K562 (cell line): ENCODE results near the gene GLIS2. TPM values are rescaled to one million over a fixed set of nuclear protein-coding genes. Genes with fewer than 3 reads are reported as not detected.

ENCODE experiments used
- ARNT ChIP-seq, 2 experiments: fragments of 450-650 bp; IDR thresholded peaks; 2 replicates each; pipeline ENCODE4 v1.6.1; 2016; ENCODE audit warnings: mild to moderate bottlenecking in 1 of 2
- ETV5 ChIP-seq: sonication (generic); formaldehyde crosslinking; IDR thresholded peaks from 2 replicates; pipeline ENCODE4 v1.4.0; 2020; ENCODE audit warnings: low read depth, mild to moderate bottlenecking, missing genetic modification reagents
- MTF1 ChIP-seq: fragments of 250-450 bp; sonication (Bioruptor Pico); IDR thresholded peaks from 2 replicates; pipeline ENCODE4 v1.9.0; 2021; ENCODE audit warnings: moderate library complexity, mild to moderate bottlenecking, inconsistent platforms, borderline replicate concordance
- POLR2B ChIP-seq: fragments of 450-650 bp; IDR thresholded peaks from 2 replicates; pipeline ENCODE4 v1.6.1; 2018; ENCODE audit warnings: low read depth; ENCODE audit not compliant: partially characterized antibody
- RB1 ChIP-seq: fragments of 450-650 bp; IDR thresholded peaks from 2 replicates; pipeline ENCODE4 v1.6.1; 2017; ENCODE audit warnings: low read depth, mild to moderate bottlenecking
- RFX1 ChIP-seq: fragments of 450-650 bp; IDR thresholded peaks from 2 replicates; pipeline ENCODE4 v1.6.1; 2016; ENCODE audit warnings: mild to moderate bottlenecking, moderate library complexity
- RNF2 ChIP-seq: sonication (generic); IDR thresholded peaks from 2 replicates; pipeline ENCODE4 v1.6.1; 2016
- SUPT5H ChIP-seq: fragments of 450-650 bp; IDR thresholded peaks from 2 replicates; pipeline ENCODE4 v1.6.1; 2016
- THRAP3 ChIP-seq: fragments of 450-650 bp; IDR thresholded peaks from 2 replicates; pipeline ENCODE4 v1.6.1; 2016; ENCODE audit warnings: mild to moderate bottlenecking, inconsistent platforms, borderline replicate concordance
- polyA plus RNA-seq, 8 experiments: library from polyadenylated mRNA; depleted of rRNA in 4 of 8; stranded (reverse) in 5 of 8; unstranded in 3 of 8; fragments of >200 nt; fragmentation: Nextera tagmentation in 2 of 8; fragmentation: Illumina TruSeq in 1 of 8; extraction: Ambion mirVana in 2 of 8; extraction: Trizol in 1 of 8; gene quantifications; 2 replicates each; pipeline versions ENCODE4 v1.2.1 to v1.2.3, GENCODE V29; 2011 to 2014; ENCODE audit warnings: inconsistent platforms in 1 of 8, missing spikeins in 1 of 8
- total RNA-seq, 7 experiments: library from RNA; depleted of rRNA in 6 of 7; stranded (reverse); fragments of >200 nt in 6 of 7; fragmentation: Illumina TruSeq in 2 of 7; extraction: Trizol in 2 of 7; gene quantifications; 2 replicates each; pipeline versions ENCODE4 v1.2.1 to v1.2.3, GENCODE V29; 2011 to 2021; ENCODE audit warnings: low replicate concordance in 1 of 7
- TF ChIP-seq, protein P1 (sequence below): fragments of 450-650 bp; IDR thresholded peaks from 2 replicates; pipeline ENCODE4 v1.7.0; 2016; ENCODE audit warnings: borderline replicate concordance
- TF ChIP-seq, protein P2 (sequence below): fragments of 250-450 bp; sonication (Bioruptor Pico); IDR thresholded peaks from 2 replicates; pipeline ENCODE4 v1.5.0; 2021
- TF ChIP-seq, protein P3 (sequence below): fragments of 250-450 bp; sonication (Bioruptor Pico); IDR thresholded peaks from 2 replicates; pipeline ENCODE4 v1.9.0; 2021; ENCODE audit warnings: mild to moderate bottlenecking, inconsistent platforms

GLIS2 gene
- total and polyA plus RNA-seq, 9 of the 15 experiments (the other 6 are each of a cell fraction or from before 2014, with no cell fraction given), result 0.10 to 9.0 (median 0.57) TPM

DNA sequence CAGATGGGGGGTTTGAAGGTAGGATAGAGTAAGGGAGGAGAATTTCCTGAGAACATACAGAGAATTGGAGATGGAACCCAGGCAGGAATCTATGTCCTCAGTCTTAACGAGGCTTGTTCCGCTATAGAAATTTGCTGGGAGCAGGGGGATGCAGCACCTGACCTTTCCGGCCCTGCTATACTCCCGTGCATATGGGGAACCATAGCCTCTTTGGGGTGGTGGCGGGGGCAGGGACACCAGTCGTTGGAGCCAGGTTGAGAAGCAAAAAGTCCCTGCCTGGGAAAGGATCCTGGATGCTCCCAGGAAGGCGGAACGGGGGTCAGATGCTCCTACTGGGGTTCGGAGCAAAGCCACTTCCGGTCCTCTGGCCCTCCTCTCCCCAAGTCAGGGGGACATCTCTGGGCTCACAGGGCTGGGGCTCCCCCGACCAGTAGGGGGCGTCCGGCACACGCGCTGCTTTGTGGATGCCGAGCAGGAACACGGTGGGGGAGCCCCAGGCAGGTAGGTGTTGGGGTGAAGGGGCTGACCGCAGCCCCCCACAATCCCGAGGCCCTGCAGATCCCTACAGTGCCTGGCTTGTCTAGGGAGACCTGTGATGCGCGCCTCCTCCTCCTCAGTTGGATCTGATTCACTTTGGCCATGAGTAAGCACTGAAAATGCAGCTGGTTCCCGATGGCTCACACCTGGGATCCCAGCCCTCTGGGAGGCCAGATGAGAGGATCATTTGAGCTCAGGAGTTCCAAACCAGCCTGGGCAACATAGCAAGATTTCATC lies 27.5 kb upstream of the GLIS2 start (continued):
- TF ChIP-seq ARNT (IDR thresholded peaks at IDR 0.05) (no peak), RB1 (peak; percentile 47; the same call in 1 of the 2 replicates), RFX1 (no peak), POLR2B (no peak), ETV5 (CRISPR knock-in tag) (no peak), MTF1 (CRISPR knock-in tag) (no peak), THRAP3 (no peak), RNF2 (no peak), SUPT5H (no peak)
- TF ChIP-seq, protein P1, sequence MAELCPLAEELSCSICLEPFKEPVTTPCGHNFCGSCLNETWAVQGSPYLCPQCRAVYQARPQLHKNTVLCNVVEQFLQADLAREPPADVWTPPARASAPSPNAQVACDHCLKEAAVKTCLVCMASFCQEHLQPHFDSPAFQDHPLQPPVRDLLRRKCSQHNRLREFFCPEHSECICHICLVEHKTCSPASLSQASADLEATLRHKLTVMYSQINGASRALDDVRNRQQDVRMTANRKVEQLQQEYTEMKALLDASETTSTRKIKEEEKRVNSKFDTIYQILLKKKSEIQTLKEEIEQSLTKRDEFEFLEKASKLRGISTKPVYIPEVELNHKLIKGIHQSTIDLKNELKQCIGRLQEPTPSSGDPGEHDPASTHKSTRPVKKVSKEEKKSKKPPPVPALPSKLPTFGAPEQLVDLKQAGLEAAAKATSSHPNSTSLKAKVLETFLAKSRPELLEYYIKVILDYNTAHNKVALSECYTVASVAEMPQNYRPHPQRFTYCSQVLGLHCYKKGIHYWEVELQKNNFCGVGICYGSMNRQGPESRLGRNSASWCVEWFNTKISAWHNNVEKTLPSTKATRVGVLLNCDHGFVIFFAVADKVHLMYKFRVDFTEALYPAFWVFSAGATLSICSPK, result no peak
- TF ChIP-seq, protein P2, sequence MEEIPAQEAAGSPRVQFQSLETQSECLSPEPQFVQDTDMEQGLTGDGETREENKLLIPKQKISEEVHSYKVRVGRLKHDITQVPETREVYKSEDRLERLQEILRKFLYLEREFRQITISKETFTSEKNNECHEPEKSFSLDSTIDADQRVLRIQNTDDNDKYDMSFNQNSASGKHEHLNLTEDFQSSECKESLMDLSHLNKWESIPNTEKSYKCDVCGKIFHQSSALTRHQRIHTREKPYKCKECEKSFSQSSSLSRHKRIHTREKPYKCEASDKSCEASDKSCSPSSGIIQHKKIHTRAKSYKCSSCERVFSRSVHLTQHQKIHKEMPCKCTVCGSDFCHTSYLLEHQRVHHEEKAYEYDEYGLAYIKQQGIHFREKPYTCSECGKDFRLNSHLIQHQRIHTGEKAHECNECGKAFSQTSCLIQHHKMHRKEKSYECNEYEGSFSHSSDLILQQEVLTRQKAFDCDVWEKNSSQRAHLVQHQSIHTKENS, result no peak
- TF ChIP-seq, protein P3, sequence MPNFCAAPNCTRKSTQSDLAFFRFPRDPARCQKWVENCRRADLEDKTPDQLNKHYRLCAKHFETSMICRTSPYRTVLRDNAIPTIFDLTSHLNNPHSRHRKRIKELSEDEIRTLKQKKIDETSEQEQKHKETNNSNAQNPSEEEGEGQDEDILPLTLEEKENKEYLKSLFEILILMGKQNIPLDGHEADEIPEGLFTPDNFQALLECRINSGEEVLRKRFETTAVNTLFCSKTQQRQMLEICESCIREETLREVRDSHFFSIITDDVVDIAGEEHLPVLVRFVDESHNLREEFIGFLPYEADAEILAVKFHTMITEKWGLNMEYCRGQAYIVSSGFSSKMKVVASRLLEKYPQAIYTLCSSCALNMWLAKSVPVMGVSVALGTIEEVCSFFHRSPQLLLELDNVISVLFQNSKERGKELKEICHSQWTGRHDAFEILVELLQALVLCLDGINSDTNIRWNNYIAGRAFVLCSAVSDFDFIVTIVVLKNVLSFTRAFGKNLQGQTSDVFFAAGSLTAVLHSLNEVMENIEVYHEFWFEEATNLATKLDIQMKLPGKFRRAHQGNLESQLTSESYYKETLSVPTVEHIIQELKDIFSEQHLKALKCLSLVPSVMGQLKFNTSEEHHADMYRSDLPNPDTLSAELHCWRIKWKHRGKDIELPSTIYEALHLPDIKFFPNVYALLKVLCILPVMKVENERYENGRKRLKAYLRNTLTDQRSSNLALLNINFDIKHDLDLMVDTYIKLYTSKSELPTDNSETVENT (CRISPR knock-in tag), result no peak
